SK-N-MC (cell line): ENCODE data around the gene ZNF81.

Source experiments
- EZH2 ChIP-seq: fragments of 200-600 bp; sonication (generic); IDR thresholded peaks from one replicate; pipeline ENCODE4 v1.6.1; 2017; ENCODE audit warnings: antibody characterized with exemption
- POLR2AphosphoS5 ChIP-seq: IDR thresholded peaks from 2 replicates; pipeline ENCODE4 v1.6.1; 2012; ENCODE audit warnings: mild to moderate bottlenecking, low read depth, low read length, borderline replicate concordance

DNA sequence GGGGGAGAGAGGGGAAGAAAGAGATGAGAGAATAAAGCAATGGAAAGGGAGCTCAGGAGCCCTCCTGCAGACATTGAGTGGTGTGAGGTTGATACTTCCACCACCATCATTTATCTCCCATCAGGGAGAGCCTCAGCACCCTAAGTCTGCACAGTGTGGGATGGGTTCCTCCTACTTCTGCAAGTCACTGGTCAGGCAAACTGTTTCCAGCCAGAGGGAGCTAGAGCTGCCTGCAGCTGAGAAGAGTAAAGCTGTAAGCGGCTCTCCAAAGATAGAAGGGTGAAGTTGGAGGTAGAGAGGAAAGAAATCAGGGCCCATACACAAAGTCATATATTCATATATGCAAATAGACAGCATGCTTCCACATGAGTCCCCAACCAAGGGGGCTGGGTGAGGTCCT, 21.9 kb upstream of the ZNF81 start:
- TF ChIP-seq EZH2 (no peak), POLR2AphosphoS5 (no peak)
